Activated CD4-positive, alpha-beta T cell treated with anti-CD3 and anti-CD28 coated beads for 24 hours (primary cell): Measurements from ENCODE around the gene SPAG16.
"Not testable (repeated sequence)": the region's sequence is repeated elsewhere in the genome, so short reads cannot be mapped to it uniquely, and the experiment has no call there.

Experiments
- DNase-seq, 2 donors: peaks; one replicate each; pipeline ENCODE4 v3.0.0-alpha.2; 2020; ENCODE audit warnings: low read depth in 2 of 2

The SPAG16 gene

DNA sequence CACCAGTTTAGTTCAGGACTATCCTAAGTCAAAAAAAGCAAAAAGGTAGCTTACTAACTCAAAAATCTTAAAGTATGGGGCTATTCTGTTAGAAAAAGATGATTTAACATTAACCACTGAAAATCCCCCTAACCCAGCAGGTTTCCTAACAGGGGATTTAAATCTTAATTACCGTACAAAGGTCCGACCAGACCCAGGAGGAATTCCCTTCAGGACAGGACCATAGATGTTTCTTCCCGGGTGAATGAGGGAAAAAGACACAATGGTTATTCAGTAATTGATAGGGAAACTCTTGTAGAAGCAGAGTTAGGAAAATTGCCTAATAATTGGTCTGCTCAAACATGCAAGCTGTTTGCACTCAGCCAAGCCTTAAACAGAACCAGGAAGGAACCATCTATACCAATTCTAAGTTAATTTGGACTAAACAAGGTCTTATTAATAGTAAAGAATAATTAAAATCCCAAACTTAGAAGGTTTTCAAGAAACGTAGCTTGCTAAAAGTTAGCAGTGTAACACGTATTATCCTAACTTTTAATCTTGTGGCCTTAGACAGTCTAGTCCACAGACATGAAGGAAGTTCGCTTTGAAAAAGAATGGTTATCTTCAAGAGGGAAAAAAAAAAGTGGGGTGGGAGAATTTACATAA is 124.3 kb downstream of the SPAG16 start:
- DNase-seq: not testable (repeated sequence)

DNA sequence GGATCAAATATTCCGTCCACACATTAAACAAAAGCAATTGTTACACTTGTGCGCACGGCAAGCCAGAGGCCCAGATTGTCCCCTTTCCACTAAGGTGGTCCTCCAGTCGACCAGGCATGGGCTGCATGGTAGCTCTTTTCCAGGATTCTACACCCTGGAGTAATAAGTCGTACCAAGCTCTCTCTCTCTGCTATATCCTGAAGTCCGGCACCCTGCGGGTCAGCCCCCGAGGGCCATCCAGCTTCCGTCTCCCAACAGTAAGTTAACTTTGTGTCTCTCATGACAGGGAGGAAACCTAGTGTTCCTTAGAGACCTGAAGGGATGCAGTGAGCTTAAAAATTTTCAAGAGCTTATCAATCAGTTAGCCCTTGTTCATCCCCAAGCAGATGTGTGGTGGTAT is 126.4 kb downstream of the SPAG16 start:
- DNase-seq: not testable (repeated sequence)

DNA sequence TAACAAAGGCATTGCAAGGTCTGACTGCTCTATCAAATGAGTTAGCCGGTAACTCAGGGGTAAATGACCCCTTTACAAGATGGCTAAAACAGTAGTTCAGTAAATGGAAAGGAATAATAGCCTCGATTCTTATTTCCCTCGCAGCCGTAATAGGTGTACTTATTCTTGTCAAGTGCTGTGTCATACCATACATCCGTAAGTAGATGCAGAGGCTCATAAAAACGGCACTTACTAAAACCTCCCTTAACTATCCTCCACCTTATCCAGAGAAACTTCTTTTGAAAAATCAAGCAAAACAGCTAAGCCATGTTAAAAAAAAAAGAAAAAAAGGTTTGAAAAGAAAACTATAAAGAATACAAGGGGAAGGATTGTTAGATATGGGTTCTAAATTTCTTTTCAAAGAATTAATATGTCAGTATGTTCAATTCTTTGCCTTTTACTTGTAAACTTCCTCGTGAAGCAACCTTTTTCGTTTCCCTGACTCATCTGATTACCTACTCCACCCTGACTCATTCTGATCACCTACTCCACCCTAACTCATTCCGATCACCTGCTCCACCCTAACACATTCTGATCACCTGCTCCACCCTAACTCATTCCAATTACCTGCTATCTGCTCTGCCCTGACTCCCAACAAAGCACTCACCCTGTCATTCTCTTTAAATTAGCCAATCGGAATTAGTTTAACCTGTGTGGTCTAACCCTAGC is 127.5 kb downstream of the SPAG16 start:
- no peak for DNase-seq

DNA sequence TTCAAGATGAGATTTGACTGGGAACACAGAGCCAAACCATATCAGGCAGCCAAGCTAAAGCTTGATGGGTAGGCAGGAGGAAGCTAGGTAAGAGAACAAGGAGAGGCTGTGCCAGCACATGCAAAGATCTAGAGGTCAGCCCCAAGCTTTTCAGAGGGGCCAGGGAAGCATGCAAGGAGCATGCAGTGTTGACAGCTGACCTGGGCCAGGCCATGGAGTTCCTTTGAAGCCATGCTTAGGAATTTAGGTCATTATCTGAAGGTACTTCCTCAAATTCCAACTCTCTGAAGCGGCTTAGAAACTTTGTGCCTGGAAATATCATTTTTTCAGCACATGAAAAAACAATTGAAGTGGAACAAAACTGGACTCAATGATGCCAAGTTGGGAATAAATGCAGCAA is 130.8 kb downstream of the SPAG16 start:
- DNase-seq: no peak

DNA sequence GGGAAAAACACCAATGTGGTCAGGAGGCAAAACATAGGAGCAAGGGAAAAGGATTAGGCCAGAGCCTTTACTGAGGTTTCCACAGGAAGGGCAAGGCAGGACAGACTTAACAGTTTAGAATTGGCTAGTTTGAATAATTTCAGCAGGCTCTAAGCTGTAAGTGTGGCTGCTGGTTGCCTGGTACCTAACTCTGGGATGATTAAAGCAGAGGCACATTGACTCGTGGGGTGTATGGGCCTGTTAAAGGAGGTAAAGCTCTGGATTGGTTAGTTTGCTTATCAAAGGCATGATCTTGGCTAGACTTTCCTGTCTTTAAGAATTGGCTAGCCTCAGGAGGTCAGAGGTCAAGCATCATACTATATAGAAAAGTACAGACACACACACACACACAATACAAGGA is 132.6 kb downstream of the SPAG16 start:
- DNase-seq: no peak

DNA sequence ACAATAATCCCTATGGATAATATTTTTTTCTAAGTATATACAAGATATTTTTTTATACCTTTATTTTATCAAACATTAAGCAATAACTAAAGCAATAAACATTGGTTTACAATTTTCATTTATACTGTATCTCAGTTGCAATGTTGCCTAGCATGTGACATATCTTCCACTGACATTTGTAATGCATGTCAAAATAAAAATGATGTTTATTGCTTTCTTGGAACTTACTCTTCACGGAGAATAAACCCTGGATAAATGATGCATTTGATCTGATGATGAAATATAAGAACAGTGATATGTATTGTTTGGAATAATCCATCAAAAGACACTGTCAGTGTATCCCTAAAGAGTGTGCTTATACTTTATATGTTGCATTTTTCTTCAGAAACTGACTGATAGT is 135.7 kb downstream of the SPAG16 start:
- no peak for DNase-seq

DNA sequence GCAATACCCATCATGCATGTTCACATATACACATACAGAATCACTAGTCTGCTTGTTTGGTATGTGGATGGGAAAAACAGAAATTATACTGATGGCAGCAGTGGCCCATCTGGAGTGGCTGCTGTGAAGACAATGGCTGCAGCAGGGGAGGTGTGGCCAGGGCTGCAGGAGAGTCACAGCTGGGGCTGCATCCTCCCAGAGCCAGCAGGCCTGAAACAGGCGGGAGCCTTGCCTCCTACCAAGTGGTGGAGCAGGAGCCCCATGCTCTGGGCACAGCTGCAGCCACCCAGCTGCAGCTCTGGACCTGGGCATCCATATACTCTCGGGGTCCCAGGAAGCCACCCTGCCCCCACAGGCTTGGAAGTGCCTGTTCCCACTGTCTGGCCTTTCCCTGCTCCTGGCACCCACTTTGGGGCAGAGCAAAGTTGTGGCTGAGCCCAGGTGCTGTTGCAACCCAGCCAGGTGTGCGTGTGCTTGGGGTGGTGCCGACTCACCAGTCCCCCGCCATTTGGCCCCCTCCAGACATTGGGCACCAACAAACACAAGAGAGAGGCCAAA is 136.6 kb downstream of the SPAG16 start:
- DNase-seq: no peak

DNA sequence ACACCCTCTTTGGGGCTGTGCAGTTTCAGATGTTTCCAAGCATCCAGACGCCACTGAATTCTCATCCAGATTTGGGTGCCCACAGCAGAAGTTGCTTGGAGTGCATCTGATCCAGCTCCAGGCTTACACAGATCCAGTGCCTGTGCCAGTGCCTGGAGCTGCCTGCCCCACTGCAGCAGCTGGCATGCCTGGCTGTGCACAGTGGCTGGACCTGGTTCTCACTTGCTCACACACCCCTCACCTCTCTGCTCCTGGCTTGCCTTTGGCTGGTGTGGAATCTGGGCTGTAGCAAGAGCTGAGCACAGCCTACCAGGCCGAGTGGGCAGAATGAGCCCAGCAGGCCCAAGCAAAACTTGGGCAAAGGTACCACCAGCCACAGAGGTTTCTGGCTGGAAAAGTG is 137.9 kb downstream of the SPAG16 start:
- no peak for DNase-seq

DNA sequence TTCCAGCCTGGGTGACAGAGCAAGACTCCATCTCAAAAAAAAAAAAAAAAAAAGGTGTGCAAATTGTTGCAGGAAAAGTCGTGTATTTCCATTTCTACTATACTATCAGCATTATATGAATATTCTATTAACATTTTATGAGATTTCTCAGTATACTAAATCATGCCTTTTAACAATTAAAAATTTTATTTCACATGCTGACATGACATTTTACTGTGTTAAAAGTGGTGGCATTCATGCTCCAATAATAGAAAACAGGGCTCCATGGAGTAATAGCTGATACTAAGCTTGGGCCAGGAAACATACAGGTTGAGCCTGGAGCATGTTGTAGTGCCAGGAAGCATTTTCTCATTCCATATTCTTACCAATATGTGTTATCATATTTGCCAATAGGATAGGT is 141.4 kb downstream of the SPAG16 start:
- DNase-seq: no peak

DNA sequence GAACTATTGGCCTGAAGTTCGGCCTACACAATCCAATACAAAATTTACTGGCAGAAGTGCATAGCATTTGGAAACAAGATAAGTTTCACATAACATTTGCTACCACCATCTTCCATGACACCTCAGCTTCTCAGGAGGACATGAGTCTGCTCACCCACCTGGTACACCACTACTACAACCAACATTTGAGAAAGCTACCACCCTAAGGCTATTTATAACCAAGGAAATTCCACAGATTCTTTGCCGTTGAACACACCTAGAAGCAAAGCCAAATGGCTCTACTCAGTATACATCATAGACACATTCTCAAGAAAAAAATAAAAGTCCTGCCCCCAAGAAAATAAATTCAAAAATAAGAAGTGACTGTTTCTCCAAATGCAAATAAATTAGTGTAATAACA is 145.3 kb downstream of the SPAG16 start:
- no peak for DNase-seq

DNA sequence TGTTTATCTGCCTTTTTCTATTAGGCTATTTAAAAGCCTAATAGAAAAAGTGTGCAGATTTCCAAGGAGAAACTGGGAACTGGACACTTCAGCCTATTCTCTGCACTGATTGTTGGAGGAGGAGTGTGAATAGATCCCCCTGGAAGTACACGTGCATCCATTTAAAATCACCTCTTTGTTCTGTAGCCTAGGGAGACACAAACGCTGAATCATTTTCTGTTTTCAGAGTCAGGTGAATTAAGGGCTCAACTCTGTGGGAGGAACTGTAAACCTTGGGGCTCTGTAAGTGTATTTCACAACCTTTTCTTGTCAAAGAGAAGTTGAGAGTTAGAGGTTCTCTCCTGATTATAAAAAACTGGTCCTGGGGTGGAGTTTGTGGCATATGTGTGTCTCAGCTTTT is 159.7 kb downstream of the SPAG16 start:
- DNase-seq: no peak

DNA sequence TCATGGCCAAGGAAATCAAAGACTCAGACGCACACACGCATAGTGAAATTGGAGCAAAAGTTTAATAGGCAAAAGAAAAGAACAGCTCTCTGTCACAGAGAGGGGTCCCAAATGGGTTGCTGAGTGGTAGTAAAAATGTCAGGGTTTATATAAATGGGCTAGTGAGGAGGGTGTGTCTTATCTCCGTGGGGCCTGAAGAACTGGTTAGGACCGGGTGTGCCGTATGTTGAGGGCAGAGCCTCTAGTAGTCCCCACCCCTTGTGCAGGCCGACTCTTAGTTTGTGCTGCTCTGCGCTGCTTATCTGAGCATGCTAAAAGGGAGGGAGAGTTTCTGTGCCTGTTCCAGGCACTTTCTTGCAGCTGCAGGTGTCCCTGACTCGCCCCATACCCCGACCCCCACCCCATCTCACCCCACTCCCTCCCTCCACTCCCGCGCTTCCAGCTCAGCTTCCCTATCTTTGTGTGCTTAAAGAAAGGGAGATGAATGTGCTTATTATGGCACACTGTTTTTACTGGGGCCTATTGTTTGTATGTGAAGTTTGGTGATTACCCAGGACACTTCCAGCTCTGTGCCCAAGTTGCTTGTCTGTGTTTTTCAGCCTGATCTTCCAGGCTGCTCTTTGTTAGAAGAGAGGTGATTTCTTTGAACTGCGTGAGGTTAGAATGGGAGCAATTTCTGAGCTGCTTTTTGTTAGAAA is 167.4 kb downstream of the SPAG16 start:
- DNase-seq: no peak

DNA sequence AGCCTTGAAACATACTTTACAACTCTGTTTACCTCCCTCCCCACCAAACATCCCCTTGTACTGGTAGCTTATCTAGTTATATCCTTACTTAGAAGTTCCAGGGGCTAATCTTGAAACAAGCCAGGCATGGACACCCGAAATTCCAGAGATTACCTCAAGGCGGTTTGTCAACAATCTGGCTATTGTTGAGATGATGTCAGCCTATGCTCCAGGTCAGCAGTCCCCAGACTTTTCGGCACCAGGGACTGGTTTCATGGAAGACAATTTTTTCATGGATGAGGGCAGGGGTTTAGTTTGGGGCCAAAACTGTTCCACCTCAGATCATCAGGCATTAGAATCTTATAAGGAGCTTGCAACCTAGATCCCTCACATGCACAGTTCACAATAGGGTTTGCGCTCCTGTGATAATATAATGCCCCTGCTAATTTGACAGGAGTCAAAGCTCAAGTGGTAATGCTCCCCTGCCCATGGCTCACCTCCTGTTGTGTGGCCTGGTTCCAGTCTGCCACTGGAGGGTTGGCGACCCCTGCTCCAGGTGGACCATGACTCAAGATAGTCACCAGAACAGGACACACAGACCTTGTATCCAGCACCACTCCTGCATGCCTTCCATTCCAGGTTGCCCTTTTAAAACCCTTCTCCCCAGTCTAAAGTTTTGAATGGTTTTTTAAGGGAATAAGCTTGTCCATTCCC is 171.2 kb downstream of the SPAG16 start:
- no peak for DNase-seq

DNA sequence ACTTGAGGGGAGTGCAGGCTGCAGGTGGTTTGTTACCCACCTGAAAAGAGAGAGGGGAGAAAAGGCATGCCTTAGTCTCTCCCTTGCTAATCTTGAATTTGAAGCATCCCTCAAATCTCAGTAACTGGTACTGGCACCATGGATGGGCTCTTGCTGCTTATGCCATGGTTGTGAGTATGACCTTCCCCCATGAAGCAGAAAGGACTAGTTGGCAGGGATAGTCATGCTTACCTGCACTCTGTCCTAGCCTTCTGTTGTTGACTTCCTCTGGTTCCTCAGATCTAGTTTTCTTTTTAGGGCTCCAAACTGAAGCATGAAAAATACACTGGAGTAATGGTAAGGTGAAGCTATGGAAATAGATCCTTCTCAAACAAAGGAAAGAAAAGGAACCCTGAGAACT is 191.2 kb downstream of the SPAG16 start:
- DNase-seq: no peak

DNA sequence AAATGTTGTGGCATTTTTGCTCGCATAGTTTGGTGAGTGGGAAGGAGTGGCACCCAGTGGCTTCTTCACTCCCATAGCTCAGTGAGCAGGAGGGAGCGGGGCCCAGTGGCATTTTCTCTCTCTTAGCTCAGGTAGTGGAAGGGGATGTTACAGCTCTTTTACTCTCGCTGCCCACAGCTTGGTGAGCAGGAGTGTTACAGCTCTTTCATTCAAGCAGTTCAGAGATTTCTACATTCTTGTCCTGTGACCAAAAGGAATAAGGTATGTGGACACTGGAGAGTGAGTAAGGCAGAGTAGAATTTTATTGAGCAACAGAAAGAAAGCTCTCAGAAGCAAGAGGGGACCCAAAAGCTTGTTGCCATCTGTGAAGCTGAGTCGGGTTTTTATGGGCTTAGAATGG is 192.4 kb downstream of the SPAG16 start:
- DNase-seq: no peak

DNA sequence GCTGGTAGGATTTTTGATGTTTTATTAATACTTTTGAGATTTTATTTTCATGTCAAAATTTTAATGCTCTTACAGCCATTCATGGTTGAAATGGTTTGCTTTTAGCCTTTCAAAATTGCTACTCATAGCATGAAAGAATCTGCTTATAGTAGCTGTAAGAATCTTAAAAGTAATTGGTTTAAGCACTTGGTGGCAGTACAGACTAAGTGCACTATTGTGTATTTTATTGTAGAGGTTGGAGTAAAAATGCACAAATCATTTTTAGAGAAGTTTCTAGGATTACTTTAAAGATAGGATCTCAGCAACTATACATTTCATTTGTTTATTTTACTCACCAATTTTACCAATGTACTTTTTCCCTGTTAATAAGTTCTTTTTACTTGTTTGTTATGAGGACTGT is 205.8 kb downstream of the SPAG16 start:
- DNase-seq: no peak

DNA sequence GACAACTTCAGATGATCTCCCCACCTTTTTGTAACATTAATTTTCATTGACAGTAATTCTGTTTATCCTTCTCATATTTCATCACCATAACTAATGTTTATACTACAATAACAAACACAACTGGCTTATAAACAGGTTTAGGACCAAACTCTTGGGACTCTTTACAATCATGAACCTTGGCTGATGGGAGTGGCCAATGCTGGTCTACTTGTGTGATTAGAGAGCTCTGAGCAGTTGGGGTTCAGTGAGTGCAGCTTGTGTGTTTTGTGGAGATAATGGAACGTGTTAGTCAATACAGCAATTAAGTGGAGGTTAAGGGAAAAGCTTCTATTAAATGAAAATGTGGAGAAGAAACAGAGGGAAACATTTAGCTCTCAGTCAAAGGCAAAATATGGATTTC is 207.1 kb downstream of the SPAG16 start:
- no peak for DNase-seq

DNA sequence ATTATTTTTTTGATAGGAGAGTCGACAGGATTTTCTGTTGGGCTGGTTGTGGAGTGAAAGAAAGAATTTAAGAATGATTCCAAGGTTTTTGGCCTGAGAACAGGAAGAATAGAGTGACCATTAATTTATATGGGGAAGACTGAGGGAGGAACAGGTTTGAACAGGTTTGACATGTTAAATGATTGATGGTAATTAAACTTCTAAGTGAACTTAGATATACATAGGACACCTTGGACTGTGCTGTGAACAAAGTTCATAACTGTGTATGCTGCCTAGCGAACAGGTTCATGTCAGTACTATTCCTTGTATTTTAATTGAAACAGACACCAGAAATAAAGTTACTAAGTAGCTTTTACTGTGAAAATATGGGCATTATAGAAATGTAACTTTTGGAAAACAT is 212.0 kb downstream of the SPAG16 start:
- DNase-seq: no peak

DNA sequence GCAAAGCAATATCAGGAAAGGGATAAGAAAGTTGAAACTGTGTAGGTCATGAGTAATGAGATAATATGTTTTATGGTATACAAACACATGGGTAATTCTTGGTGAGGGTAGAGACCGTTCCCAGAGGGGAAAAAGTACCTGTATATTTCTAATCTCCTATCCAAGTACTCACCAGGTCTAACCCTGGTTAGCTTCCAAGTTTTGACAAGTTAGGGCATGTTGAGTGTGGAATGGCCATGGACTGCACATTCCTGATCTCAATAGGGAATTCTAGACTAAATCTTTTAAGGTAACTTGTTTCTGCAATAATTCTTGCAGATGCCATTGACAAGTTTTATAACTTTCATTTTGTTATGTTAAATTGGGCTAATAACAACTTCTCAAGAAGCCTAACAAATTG is 216.6 kb downstream of the SPAG16 start:
- no peak for DNase-seq

DNA sequence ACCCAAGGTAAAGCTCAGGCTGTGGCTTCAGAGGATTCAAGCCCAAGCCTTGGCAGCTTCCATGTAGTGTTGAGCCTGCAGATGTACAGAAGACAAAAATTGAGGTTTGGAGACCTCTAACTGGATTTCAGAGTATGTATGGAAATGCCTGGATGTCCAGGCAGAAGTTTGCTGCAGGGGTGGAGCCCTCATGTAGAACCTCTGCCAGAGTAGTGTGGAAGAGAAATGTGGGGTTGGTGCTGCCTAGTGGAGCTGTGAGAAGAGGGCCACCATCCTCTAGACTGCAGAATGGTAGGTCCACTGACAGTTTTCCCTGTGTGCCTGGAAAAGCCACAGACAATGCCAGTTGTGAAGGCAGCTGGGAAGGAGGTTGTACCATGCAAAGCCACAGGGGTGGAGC is 239.9 kb downstream of the SPAG16 start:
- no peak for DNase-seq

DNA sequence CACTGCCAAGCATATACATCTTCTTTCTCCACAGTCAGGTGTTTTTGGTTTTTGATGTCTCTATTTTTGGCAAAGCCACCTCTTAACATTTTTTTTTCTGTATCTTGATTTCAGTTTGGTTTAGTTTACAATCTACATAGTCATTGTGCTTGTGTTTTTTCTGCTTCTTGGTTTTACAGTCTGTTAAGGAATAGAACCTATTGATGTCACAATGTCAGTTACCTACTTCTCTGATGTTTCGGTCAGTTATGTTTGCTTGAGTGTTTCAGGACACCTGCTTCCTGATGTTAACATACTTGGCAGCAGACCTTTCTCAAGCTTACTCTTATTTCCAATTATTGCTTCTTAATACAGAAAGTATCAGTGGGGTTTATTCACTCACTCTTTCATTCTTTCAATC is 253.3 kb downstream of the SPAG16 start:
- no peak for DNase-seq

DNA sequence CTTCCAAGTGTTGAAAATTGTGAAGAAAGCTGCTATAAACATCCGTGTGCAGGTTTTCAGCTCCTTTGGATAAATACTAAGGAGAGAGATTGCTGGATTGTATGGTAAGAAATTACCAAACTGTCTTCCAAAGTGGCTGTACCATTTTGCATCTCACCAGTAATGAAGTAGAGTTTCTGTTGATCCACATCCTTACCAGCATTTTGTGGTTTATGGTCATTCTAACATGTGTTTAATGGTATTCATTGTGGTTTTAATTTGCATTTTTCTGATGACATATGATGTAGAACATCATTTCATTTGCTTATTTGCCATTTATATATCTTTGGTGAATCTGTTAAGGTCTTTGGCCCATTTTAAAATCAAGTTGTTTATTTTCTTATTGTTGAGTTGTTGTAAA is 260.7 kb downstream of the SPAG16 start:
- DNase-seq: no peak
